ENCODE results near the gene PRLH. TPM values are rescaled to one million over a fixed set of nuclear protein-coding genes. Genes with fewer than 3 reads are reported as not detected.

Gene PRLH
- polyA plus RNA-seq, 3 donors = not detected

DNA sequence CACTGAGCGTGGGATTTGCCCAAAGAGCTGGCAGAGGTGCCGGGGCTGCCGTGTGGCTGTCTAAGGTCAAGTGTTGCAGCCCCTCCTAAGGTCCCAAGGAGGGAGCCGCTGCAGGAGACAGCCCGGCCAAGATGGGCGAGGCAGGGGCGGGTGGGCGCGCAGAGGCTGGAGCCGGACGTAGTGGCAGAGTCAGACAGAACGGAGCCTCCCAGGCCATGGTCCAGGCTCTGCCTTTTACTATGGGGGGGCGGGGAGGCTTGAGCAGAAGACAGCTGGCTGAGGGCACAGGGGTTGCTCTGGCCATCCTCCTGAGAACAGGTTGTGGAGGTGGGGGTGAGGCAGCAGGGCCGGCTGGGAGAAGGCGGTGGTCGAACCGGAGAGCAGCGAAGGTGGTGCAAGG lies 27.5 kb upstream of the PRLH start:
- DNase-seq = no peak

- DNase-seq = no peak
Measured at GRCh38 chr2:237539681-237540080, 26.7 kb upstream of the PRLH start.

GRCh38 chr2:237540223-237540775 lies 26.1 kb upstream of the PRLH start:
- no peak for DNase-seq

GRCh38 chr2:237540823-237541222 lies 25.6 kb upstream of the PRLH start:
- no peak for DNase-seq

GRCh38 chr2:237541243-237541642 lies 25.1 kb upstream of the PRLH start:
- DNase-seq = no peak

- DNase-seq = no peak
Measured at GRCh38 chr2:237542001-237542704, 24.2 kb upstream of the PRLH start.

- no peak for DNase-seq
Measured at GRCh38 chr2:237546040-237546875, 20.1 kb upstream of the PRLH start.

GRCh38 chr2:237546876-237547395 lies 19.4 kb upstream of the PRLH start:
- DNase-seq = no peak

DNA sequence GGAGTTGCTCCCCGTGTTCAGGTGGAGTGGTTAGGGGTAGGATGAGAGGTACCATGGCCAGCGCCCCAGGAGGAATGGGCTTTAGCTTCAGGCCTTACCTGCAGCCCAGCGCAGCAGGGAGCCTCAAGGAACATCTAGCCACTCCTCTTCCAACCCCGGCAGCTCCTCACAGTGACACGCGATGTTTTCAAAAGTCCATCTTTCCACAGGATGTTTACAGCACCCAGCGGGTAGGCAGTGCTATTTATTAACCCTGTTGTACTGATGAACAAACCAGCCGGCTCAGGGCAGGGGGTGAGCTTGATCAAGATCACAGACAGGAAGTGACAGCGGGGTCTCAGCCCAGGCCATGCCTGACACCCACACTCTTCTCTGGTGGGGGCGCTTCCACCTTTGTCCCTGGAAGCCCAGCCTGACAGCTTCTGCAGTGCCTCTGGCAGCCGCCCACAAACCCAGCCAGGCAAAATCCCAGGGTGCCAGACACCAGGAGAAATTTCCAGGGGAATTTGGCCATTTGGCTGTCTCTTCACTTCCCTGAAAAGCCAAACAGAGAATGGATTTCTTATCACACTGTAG lies 18.4 kb upstream of the PRLH start:
- no peak for DNase-seq

GRCh38 chr2:237549216-237549615 lies 17.2 kb upstream of the PRLH start:
- DNase-seq = no peak

DNA sequence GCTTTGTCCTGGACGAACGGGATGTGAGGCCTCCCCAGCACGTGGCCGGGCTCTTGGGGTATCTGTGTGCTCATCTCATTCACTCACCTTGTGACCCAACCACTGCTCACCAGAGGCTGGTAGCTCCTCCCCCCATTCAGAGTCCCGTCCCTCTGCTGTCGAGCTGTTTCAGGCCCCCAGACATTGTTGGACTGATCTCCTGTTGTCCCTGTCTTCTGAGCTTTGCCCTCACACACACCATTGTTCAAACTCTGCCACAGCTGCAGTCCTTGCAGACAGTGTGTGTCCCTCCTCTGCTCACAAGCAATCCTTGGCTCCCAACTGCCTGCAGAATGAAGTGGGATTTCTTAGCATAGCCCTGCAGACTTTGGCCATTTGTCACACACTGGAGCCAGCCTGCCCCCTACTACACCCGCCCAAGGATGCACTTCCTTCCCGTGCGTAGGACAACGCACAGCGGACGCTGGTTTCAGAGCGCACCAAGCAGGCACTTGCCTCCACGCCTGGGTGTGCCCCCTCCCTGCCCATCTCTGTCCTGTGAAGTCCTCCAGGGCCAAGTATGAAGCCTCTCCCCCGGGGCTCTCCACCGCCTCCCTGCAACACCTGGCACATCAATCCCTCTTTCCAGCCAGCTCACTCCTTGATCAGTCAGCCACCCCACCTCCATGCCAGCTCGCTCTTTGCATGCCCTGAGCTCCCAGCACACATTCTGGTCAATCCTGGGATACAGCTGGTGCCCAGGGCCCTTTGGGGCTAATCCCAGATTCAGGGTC lies 16.5 kb upstream of the PRLH start:
- DNase-seq = no peak

DNA sequence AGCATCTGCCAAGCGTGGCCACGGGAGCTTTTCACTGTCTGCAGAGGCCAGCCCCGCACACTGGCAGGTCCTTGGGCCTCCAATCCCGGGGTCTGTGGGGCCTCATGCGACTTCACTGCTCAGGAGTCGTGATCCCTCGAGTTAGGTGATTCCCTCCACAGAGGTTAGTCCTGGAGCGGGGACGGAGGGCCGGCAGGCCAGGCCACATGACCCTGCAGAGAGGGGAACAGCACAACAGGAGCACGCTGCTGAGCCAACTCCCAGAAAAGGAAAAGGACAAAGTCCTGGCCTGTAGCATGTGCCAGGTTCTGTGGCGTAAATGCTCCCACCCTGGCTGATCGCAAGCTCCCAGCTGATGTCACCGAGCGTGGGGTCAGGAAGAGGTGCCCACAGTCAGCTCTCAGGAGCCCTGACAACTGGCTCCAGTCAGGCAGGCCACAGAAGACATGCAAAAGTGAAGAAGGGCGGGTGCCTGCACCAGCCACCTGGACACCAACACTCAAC lies 15.3 kb upstream of the PRLH start:
- no peak for DNase-seq

- DNase-seq = no peak
Measured at GRCh38 chr2:237552908-237553307, 13.5 kb upstream of the PRLH start.

DNA sequence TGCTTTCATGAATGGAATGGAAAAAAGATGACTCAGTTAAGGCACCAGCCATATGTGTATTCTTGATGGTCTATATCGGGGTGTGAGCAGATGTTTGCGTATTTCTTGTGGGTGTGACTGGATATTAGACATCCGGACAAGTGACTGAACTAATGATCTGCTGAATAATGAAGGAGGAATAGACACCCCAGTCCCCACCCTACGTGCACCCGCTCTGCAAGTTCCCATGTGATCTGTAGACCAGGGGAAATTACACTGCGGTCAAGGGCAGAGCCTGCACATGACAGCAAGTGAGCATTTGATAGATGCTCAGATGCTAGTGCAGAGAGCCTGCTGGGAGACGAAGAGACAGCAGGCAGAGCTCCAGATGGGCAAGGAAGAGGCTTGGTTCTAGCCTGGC lies 12.4 kb upstream of the PRLH start:
- no peak for DNase-seq

DNA sequence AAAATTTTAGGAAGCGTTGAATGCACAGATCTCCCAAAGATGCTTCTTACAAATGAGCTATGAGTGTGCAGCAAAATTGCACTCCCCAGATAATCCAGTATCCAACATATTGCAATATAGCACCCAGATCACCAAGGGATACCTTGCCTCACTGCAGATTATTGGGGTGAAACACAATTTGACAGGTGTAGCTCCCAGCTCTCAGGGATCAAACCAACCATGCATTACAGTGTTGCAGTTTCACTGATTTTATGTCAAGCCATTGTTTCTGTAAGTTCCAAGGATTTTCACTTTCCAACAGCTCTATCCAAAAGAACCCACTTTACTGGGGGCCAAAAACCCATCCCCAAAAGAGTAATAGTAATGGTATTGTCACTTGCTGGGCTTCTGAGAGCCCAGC lies 10.8 kb upstream of the PRLH start:
- DNase-seq = no peak

GRCh38 chr2:237556773-237557632 lies 9.4 kb upstream of the PRLH start:
- no peak for DNase-seq

- DNase-seq = no peak
Measured at GRCh38 chr2:237557633-237558015, 8.8 kb upstream of the PRLH start.

- no peak for DNase-seq
Measured at GRCh38 chr2:237558961-237559641, 7.3 kb upstream of the PRLH start.

GRCh38 chr2:237561221-237561620 lies 5.2 kb upstream of the PRLH start:
- DNase-seq = no peak

DNA sequence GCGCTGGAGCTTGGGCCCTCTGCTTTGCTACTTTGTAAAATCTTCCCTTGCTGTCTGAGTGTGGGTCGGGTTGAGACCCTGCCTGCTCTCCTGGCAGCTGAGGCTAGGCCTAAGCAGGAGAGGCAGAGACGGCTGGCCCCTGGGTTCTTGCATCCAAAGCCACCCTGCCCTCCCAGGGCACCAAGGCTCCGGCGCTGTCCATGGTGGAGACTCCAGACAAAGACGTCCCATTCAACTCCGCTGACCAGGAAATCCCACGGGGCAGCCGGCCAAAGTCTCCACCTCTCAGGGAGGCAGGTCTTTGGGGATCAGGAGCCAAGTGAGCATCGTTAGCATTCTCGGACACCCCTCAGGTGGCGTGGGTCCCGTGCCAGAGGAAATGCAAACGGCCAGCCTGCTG lies 2.6 kb upstream of the PRLH start:
- DNase-seq = peak; percentile 57
